HEK293 (cell line): ENCODE results near the gene TMEM98.
"Not testable (repeated sequence)": the region's sequence is repeated elsewhere in the genome, so short reads cannot be mapped to it uniquely, and the experiment has no call there.

ENCODE experiments used
- CTCF ChIA-PET: fragments of 350-600 bp; formaldehyde crosslinking; extraction: SDS; loops from one replicate; lab custom pipeline; 2021; ENCODE audit warnings: antibody characterized with exemption; lab: Yijun Ruan, JAX
- POLR2A ChIA-PET: fragments of 300-600 bp; formaldehyde crosslinking; extraction: SDS; loops from one replicate; lab custom pipeline; 2020; ENCODE audit warnings: antibody characterized with exemption, inconsistent platforms; lab: Yijun Ruan, JAX
- H3K27ac ChIP-seq: fragments of 200-500 bp; sonication (Bioruptor generic); 2 replicates; pipeline ENCODE4 v1.5.1; 2014; ENCODE audit warnings: low read depth, low read length, control low read depth, inconsistent platforms; ENCODE audit errors: extremely low read depth
- H3K36me3 ChIP-seq, 2 experiments: fragments of 200-500 bp in 1 of 2; sonication (Bioruptor generic) in 1 of 2; 1 replicate in 1 of 2; 2 replicates in 1 of 2; pipeline ENCODE4 v1.5.1; 2014 to 2017; ENCODE audit warnings: inconsistent platforms in 2 of 2, low read length in 2 of 2; ENCODE audit not compliant: control insufficient read depth in 2 of 2, insufficient read depth in 1 of 2
- H3K4me1 ChIP-seq: fragments of 200-500 bp; sonication (Bioruptor generic); 2 replicates; pipeline ENCODE4 v1.5.1; 2014; ENCODE audit warnings: mild to moderate bottlenecking, low read length, inconsistent platforms; ENCODE audit not compliant: control insufficient read depth, insufficient read depth
- H3K4me3 ChIP-seq: 2 replicates; pipeline ENCODE4 v1.5.1; 2011; ENCODE audit warnings: low read depth, mild to moderate bottlenecking, control low read depth, low read length, moderate library complexity
- H3K9me3 ChIP-seq: fragments of 200-500 bp; sonication (Bioruptor generic); 2 replicates; pipeline ENCODE4 v1.5.1; 2014; ENCODE audit warnings: low read depth, low read length, inconsistent platforms; ENCODE audit not compliant: control insufficient read depth, insufficient read depth
- GLI2 ChIP-seq: fragments of 450-650 bp; formaldehyde crosslinking; IDR thresholded peaks from 2 replicates; pipeline ENCODE4; 2017; ENCODE audit warnings: missing biosample characterization, missing genetic modification characterization, low read depth, borderline replicate concordance
- GLIS1 ChIP-seq: fragments of 450-650 bp; formaldehyde crosslinking; IDR thresholded peaks from 2 replicates; pipeline ENCODE4 v1.5.1; 2016; ENCODE audit warnings: missing biosample characterization, missing genetic modification characterization
- REST ChIP-seq: fragments of 450-650 bp; formaldehyde crosslinking; IDR thresholded peaks from 2 replicates; pipeline ENCODE4 v1.5.1; 2016; ENCODE audit warnings: missing biosample characterization, missing genetic modification characterization
- SCRT1 ChIP-seq: fragments of 450-650 bp; formaldehyde crosslinking; IDR thresholded peaks from 2 replicates; pipeline ENCODE4 v1.5.1; 2016; ENCODE audit warnings: missing biosample characterization, missing genetic modification characterization, borderline replicate concordance
- SP3 ChIP-seq: fragments of 450-650 bp; formaldehyde crosslinking; IDR thresholded peaks from 2 replicates; pipeline ENCODE4 v1.5.1; 2016; ENCODE audit warnings: missing biosample characterization, missing genetic modification characterization
- TRIM28 ChIP-seq: IDR thresholded peaks from 2 replicates; pipeline ENCODE4 v1.6.1; 2011; ENCODE audit warnings: low read length, control low read depth, borderline replicate concordance
- ZBTB48 ChIP-seq: fragments of 450-650 bp; formaldehyde crosslinking; IDR thresholded peaks from 2 replicates; pipeline ENCODE4 v1.5.1; 2016; ENCODE audit warnings: missing biosample characterization, missing genetic modification characterization
- ZBTB49 ChIP-seq: fragments of 450-650 bp; formaldehyde crosslinking; IDR thresholded peaks from 2 replicates; pipeline ENCODE4 v1.5.1; 2016; ENCODE audit warnings: missing biosample characterization, missing genetic modification characterization, low read depth
- ZBTB6 ChIP-seq: fragments of 450-650 bp; formaldehyde crosslinking; IDR thresholded peaks from 2 replicates; pipeline ENCODE4 v1.5.1; 2017; ENCODE audit warnings: missing biosample characterization, missing genetic modification characterization
- ZBTB7A ChIP-seq: fragments of 450-650 bp; formaldehyde crosslinking; IDR thresholded peaks from 2 replicates; pipeline ENCODE4 v1.5.1; 2016; ENCODE audit warnings: low read depth, missing biosample characterization, missing genetic modification characterization
- ZFP41 ChIP-seq: fragments of 450-650 bp; formaldehyde crosslinking; IDR thresholded peaks from 2 replicates; pipeline ENCODE4 v1.5.1; 2016; ENCODE audit warnings: missing biosample characterization, missing genetic modification characterization, borderline replicate concordance
- ZIC2 ChIP-seq: fragments of 450-650 bp; formaldehyde crosslinking; IDR thresholded peaks from 2 replicates; pipeline ENCODE4 v1.5.1; 2016; ENCODE audit warnings: missing biosample characterization, missing genetic modification characterization
- ZNF140 ChIP-seq: fragments of 450-650 bp; formaldehyde crosslinking; IDR thresholded peaks from 2 replicates; pipeline ENCODE4 v1.5.1; 2016; ENCODE audit warnings: missing biosample characterization, missing genetic modification characterization
- ZNF146 ChIP-seq: fragments of 450-650 bp; formaldehyde crosslinking; IDR thresholded peaks from 2 replicates; pipeline ENCODE4 v1.5.1; 2016; ENCODE audit warnings: missing biosample characterization, missing genetic modification characterization
- ZNF16 ChIP-seq: fragments of 450-650 bp; formaldehyde crosslinking; IDR thresholded peaks from 2 replicates; pipeline ENCODE4 v1.5.1; 2016; ENCODE audit warnings: low read depth, missing biosample characterization, missing genetic modification characterization
- ZNF2 ChIP-seq: fragments of 450-650 bp; formaldehyde crosslinking; IDR thresholded peaks from 2 replicates; pipeline ENCODE4 v1.5.1; 2016; ENCODE audit warnings: missing biosample characterization, missing genetic modification characterization
- ZNF274 ChIP-seq, 2 experiments: fragments of 200-500 bp in 1 of 2; fragments of 450-650 bp in 1 of 2; sonication (Bioruptor generic) in 1 of 2; formaldehyde crosslinking in 1 of 2; IDR thresholded peaks; 2 replicates each; pipeline versions ENCODE4 v1.5.1 to v1.6.1; 2014 to 2016; ENCODE audit warnings: borderline replicate concordance in 1 of 2, inconsistent platforms in 1 of 2, low read length in 1 of 2, missing biosample characterization in 1 of 2, missing genetic modification characterization in 1 of 2
- ZNF501 ChIP-seq: fragments of 450-650 bp; formaldehyde crosslinking; IDR thresholded peaks from 2 replicates; pipeline ENCODE4 v1.5.1; 2016; ENCODE audit warnings: missing biosample characterization, missing genetic modification characterization
- ZNF510 ChIP-seq: fragments of 450-650 bp; formaldehyde crosslinking; IDR thresholded peaks from 2 replicates; pipeline ENCODE4 v1.5.1; 2018; ENCODE audit warnings: mild to moderate bottlenecking, missing genetic modification characterization, missing biosample characterization; ENCODE audit not compliant: insufficient replicate concordance
- ZNF596 ChIP-seq: fragments of 450-650 bp; IDR thresholded peaks from 2 replicates; pipeline ENCODE4 v1.5.0; 2018; ENCODE audit warnings: missing biosample characterization, mild to moderate bottlenecking, missing genetic modification characterization, moderate library complexity
- ZNF610 ChIP-seq: fragments of 450-650 bp; formaldehyde crosslinking; IDR thresholded peaks from 2 replicates; pipeline ENCODE4 v1.5.1; 2016; ENCODE audit warnings: missing biosample characterization, missing genetic modification characterization, borderline replicate concordance
- ZNF626 ChIP-seq: fragments of 450-650 bp; sonication (Bioruptor Pico); formaldehyde crosslinking; IDR thresholded peaks from 2 replicates; pipeline ENCODE4 v1.5.1; 2018; ENCODE audit warnings: missing biosample characterization, missing genetic modification characterization, inconsistent platforms
- ZNF629 ChIP-seq: fragments of 450-650 bp; formaldehyde crosslinking; IDR thresholded peaks from 2 replicates; pipeline ENCODE4 v1.5.1; 2017; ENCODE audit warnings: missing biosample characterization, missing genetic modification characterization
- ZNF660 ChIP-seq: fragments of 450-650 bp; IDR thresholded peaks from 2 replicates; pipeline ENCODE4 v1.5.1; 2018; ENCODE audit warnings: missing biosample characterization, mild to moderate bottlenecking, missing genetic modification characterization
- ZNF701 ChIP-seq: fragments of 450-650 bp; formaldehyde crosslinking; IDR thresholded peaks from 2 replicates; pipeline ENCODE4 v1.5.1; 2016; ENCODE audit warnings: missing biosample characterization, missing genetic modification characterization
- ZNF747 ChIP-seq: fragments of 450-650 bp; formaldehyde crosslinking; IDR thresholded peaks from 2 replicates; pipeline ENCODE4 v1.5.1; 2016; ENCODE audit warnings: missing biosample characterization, missing genetic modification characterization
- ZNF792 ChIP-seq: fragments of 450-650 bp; formaldehyde crosslinking; IDR thresholded peaks from 2 replicates; pipeline ENCODE4 v1.5.1; 2016; ENCODE audit warnings: missing biosample characterization, missing genetic modification characterization

Gene TMEM98

GRCh38 chr17:32964541-32964940 is 36.6 kb downstream of the TMEM98 start:
- Histone ChIP-seq H3K27ac (no peak overlapping the region), H3K36me3 (no peaks in the 10 kb centered on the region), H3K9me3 (no peaks in the 10 kb centered on the region), H3K4me3 (no peak overlapping the region), H3K4me1 (no peaks in the 10 kb centered on the region)
- ChIA-PET CTCF (no interaction called here), POLR2A (no interaction called here)
- TF ChIP-seq GLIS1 (tag by site-specific recombination) (no peak), ZNF792 (no peak), ZNF2 (no peak), ZIC2 (tag by site-specific recombination) (no peak), ZNF16 (no peak), ZBTB49 (tag by site-specific recombination) (no peak), REST (no peak), ZNF747 (tag by site-specific recombination) (no peak), GLI2 (tag by site-specific recombination) (no peak)
- TF ChIP-seq, all 188 proteins: peak for 0

- POLR2A ChIA-PET, H3K4me1 ChIP-seq, H3K9me3 ChIP-seq, H3K27ac ChIP-seq, H3K4me3 ChIP-seq, CTCF ChIA-PET, H3K36me3 ChIP-seq: not testable (repeated sequence)
- peak; percentile 85 for TF ChIP-seq ZNF146 (tag by site-specific recombination)
Measured at GRCh38 chr17:32969231-32969630, 41.3 kb downstream of the TMEM98 start.

GRCh38 chr17:32970281-32970680 is 42.3 kb downstream of the TMEM98 start:
- TF ChIP-seq ZBTB48 (tag by site-specific recombination), result no peak
- no peak for TF ChIP-seq ZNF510 (tag by site-specific recombination)
- no peak for TF ChIP-seq ZNF626 (tag by site-specific recombination)
- no peak for TF ChIP-seq ZNF629 (tag by site-specific recombination)
- no peak for TF ChIP-seq ZBTB7A
- TF ChIP-seq ZNF140, result no peak
- TF ChIP-seq ZNF701, result no peak
- no peak for TF ChIP-seq ZNF274 (IDR thresholded peaks at IDR 0.05; ENCODE audit: low read length)
- TF ChIP-seq ZNF274 (tag by site-specific recombination; IDR thresholded peaks at IDR 0.05; ENCODE audit: borderline replicate concordance), result no peak
- no peak for TF ChIP-seq ZNF610 (tag by site-specific recombination)
- no peak for TF ChIP-seq ZNF596 (tag by site-specific recombination)
- TF ChIP-seq TRIM28, result no peak
- TF ChIP-seq ZIC2 (tag by site-specific recombination), result no peak
- no peak for TF ChIP-seq ZBTB6 (tag by site-specific recombination)
- TF ChIP-seq ZFP41 (tag by site-specific recombination), result no peak
- no peak for TF ChIP-seq ZNF501 (tag by site-specific recombination)
- TF ChIP-seq ZNF660 (tag by site-specific recombination), result no peak
- TF ChIP-seq SP3 (tag by site-specific recombination), result no peak
- TF ChIP-seq SCRT1, result no peak

More at GRCh38 chr17:32970281-32970680, 42.3 kb downstream of the TMEM98 start:
- H3K9me3 ChIP-seq, result no peaks in the 10 kb centered on the region
- H3K36me3 ChIP-seq, result no peaks in the 10 kb centered on the region
- no peaks in the 10 kb centered on the region for H3K4me1 ChIP-seq
- H3K4me3 ChIP-seq, result no peak overlapping the region
- ChIA-PET POLR2A (no interaction called here), CTCF (interaction anchor here (0.5 kb wide), 1 partner anchor 301 kb away, joined by 4 read pairs; no protein-coding TSS in a partner anchor)
- H3K27ac ChIP-seq, result no peak overlapping the region
